Measurements from ENCODE around the gene SPDEF.

- TF ChIP-seq ZNF274 (IDR thresholded peaks at IDR 0.05; ENCODE audit: low read depth, low read length) = no peak
- TF ChIP-seq SUZ12 (IDR thresholded peaks at IDR 0.05; ENCODE audit: extremely low read depth, insufficient read depth, insufficient read length) = no peak
- TF ChIP-seq YY1 (IDR thresholded peaks at IDR 0.05; ENCODE audit: insufficient read depth, insufficient read length) = no peak
Observed at GRCh38 chr6:34534656-34535055, 21.5 kb downstream of the SPDEF start.

Data from NT2/D1 (cell line).